Measurements from ENCODE around the gene HGF. TPM values are rescaled to one million over a fixed set of nuclear protein-coding genes. Genes with fewer than 3 reads are reported as not detected.

The HGF gene
- total RNA-seq, 6 experiments from 2014 or later = 11.5 to 38.9 (median 17.9) TPM

DNA sequence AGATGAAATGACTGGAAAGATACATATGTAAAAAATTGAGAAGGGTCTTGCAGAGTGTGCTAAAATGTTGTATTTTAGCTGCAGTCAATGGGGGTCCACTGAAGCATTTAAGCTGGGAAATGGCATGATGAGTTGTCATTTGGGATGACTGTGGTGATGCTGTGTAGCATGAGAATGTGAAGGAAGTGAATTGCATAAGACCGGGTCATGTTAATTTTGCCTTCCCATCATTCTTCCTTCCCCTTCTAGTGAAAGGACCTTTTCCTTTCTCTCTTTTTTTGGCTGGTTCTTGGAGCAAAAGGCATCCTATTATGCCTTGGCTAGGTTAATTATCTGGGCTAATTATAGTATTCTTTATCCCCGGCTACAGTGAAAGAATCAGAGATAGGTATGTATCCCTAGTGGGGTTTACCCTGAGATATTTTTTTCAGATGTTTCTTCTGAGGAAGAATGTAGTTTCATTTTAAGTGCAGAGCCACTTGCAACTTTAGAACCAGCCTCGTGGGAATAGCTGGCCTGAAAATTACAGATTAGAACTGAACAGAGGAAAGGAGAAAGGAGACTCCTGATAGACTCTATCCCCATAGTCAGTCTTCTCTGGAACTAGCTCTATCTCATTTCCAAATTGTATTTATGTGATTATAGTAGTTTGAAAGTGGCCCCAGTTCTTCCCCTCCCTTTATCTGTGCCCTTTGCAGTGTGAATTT is 93.6 kb downstream of the HGF start:
- Histone ChIP-seq H3K27ac (peak overlapping the region in 1 of 3 donors; percentile 6), H3K4me3 (no peak overlapping the region), H3K36me3 (no peaks in the 10 kb centered on the region), H3K27me3 (no peaks in the 10 kb centered on the region), H3K9me3 (no peaks in the 10 kb centered on the region), H3K4me1 (no peaks in the 10 kb centered on the region)
- DNase-seq = no peak
- intact Hi-C loops (cut with DNase I) = no loop called here
- peak in 1 of 4 donors; percentile 43 for ATAC-seq
- TF ChIP-seq, protein P1, sequence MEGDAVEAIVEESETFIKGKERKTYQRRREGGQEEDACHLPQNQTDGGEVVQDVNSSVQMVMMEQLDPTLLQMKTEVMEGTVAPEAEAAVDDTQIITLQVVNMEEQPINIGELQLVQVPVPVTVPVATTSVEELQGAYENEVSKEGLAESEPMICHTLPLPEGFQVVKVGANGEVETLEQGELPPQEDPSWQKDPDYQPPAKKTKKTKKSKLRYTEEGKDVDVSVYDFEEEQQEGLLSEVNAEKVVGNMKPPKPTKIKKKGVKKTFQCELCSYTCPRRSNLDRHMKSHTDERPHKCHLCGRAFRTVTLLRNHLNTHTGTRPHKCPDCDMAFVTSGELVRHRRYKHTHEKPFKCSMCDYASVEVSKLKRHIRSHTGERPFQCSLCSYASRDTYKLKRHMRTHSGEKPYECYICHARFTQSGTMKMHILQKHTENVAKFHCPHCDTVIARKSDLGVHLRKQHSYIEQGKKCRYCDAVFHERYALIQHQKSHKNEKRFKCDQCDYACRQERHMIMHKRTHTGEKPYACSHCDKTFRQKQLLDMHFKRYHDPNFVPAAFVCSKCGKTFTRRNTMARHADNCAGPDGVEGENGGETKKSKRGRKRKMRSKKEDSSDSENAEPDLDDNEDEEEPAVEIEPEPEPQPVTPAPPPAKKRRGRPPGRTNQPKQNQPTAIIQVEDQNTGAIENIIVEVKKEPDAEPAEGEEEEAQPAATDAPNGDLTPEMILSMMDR (IDR thresholded peaks at IDR 0.05) = no peak
- no peak for TF ChIP-seq POLR2A (IDR thresholded peaks at IDR 0.05)
- 48% methylated on average over 3 of the region's 3 CpGs for WGBS (ENCODE audit: insufficient coverage, low coverage, low lambda C conversion rate, missing lambda C conversion rate)

DNA sequence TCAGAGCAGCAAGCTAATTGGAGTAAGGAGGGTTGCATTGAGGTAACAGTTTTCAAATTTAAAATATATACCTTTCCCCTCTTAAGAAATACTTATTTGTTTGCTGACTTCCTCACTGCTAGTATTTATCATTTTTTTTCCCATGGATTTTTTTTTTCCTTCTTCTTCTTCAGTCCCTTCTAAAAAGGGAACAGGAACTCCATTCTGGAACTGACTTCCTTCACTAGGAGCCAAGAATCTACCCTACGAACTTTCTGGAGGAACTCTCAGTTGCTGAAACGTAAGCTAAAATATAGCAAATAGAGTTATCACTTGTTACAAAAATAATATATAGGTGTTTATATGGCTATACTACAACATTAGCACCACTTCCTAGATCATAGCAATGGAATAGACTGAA is 95.4 kb downstream of the HGF start:
- 28% methylated on average over 2 of the region's 2 CpGs for WGBS (ENCODE audit: insufficient coverage, low coverage, low lambda C conversion rate, missing lambda C conversion rate)
- intact Hi-C loops (cut with DNase I) = no loop called here

DNA sequence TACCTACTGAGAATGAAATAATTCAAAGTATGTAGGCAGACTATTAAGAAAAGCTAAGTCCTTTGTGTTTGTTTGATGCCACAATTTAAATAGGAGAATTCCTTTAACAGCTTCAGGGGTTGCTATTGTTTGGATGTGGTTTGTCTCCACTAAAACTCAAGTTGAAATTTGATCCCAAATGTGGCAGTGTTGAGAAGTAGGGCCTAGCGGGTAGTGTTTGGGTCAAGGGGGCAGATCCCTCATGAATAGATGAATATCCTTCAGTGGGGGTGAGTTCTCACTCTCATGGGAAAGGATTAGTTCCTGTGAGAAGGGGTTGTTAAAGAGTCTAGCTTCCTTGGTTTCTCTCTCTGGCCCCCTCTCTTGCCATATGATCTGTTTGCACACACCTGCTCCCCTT is 97.0 kb downstream of the HGF start:
- DNase-seq (no peak), ATAC-seq (no peak)
- Histone ChIP-seq H3K9me3 (no peaks in the 10 kb centered on the region), H3K4me1 (no peaks in the 10 kb centered on the region), H3K4me3 (no peak overlapping the region), H3K27me3 (no peaks in the 10 kb centered on the region), H3K36me3 (no peaks in the 10 kb centered on the region), H3K27ac (no peak overlapping the region)
- TF ChIP-seq POLR2A (IDR thresholded peaks at IDR 0.05) = no peak
- TF ChIP-seq, protein P1 (IDR thresholded peaks at IDR 0.05) = no peak
- intact Hi-C loops (cut with DNase I) = no loop called here
- 100% methylated on average over 1 of the region's 1 CpG for WGBS (ENCODE audit: insufficient coverage, low coverage, low lambda C conversion rate, missing lambda C conversion rate)

More for the DNA sequence above, 95.4 kb downstream of the HGF start:
- H3K9me3 ChIP-seq = no peaks in the 10 kb centered on the region
- TF ChIP-seq, protein P1 (IDR thresholded peaks at IDR 0.05) = no peak
- no peak for TF ChIP-seq POLR2A (IDR thresholded peaks at IDR 0.05)
- no peak overlapping the region for H3K4me3 ChIP-seq
- ATAC-seq = no peak
- no peak overlapping the region for H3K27ac ChIP-seq
- no peak for DNase-seq
- no peaks in the 10 kb centered on the region for H3K4me1 ChIP-seq
- H3K27me3 ChIP-seq = no peaks in the 10 kb centered on the region
- no peaks in the 10 kb centered on the region for H3K36me3 ChIP-seq

DNA sequence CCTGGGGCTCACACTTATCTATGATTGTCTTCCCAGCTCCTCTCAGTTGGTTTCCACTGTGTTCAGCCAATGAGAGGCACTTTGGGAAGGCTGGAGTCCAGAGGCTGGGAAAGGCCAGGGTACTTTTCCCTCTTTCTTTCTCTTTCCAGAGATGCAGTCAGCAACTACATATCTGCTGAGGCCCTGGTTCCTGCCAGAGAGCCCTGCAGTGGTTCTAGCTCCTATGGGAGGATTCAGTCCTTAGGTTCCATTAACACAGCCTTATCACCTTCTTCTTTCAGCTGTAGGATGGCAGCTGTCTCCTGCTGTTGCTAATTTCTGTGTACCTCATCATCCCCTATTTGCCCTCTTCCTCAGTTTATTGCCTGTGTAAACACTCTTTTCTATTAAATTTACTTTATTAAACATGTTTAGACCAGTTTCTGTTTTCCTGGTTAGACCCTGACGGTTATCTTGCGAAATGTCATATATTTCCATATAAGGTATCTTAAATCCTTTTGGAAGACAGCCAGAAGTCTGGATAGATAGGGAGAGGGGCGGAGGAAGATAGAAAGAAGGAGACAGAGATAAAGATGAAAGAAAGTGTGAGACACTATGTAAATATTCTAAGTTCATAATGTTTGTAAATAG is 100.3 kb downstream of the HGF start:
- TF ChIP-seq POLR2A (IDR thresholded peaks at IDR 0.05) = no peak
- TF ChIP-seq, protein P1 (IDR thresholded peaks at IDR 0.05) = no peak
- Histone ChIP-seq H3K36me3 (no peaks in the 10 kb centered on the region), H3K27ac (no peak overlapping the region), H3K4me1 (no peaks in the 10 kb centered on the region), H3K4me3 (no peak overlapping the region), H3K27me3 (no peaks in the 10 kb centered on the region), H3K9me3 (no peaks in the 10 kb centered on the region)
- DNase-seq = no peak
- intact Hi-C loops (cut with DNase I) = no loop called here
- 65% methylated on average over 3 of the region's 3 CpGs for WGBS (ENCODE audit: insufficient coverage, low coverage, low lambda C conversion rate, missing lambda C conversion rate)
- no peak for ATAC-seq
